ENCODE measurements around the gene TMEM91. TPM values are rescaled to one million over a fixed set of nuclear protein-coding genes. Genes with fewer than 3 reads are reported as not detected.

TMEM91 gene
- total and polyA plus RNA-seq, 2 of the 4 experiments (the other 2 are of a cell fraction), result 1.4 to 4.8 TPM

GRCh38 chr19:41334793-41335192 is 41.5 kb upstream of the TMEM91 start:
- DNase-seq, result no peak
- Histone ChIP-seq H3K9me3 (ENCODE audit: control insufficient read depth, insufficient read depth, low read length) (no peaks in the 10 kb centered on the region), H3K4me1 (ENCODE audit: control insufficient read depth, insufficient read depth, low read length) (no peaks in the 10 kb centered on the region), H4K20me1 (ENCODE audit: insufficient read depth, low read length) (peaks cover 17% of the 10 kb centered on the region), H2AFZ (replicated peaks; ENCODE audit: low read length, poor library complexity) (no peak overlapping the region), H3K4me3 (ENCODE audit: insufficient read depth, low read depth, low read length) (no peak overlapping the region), H3K18ac (ENCODE audit: low read depth, low read length) (no peak overlapping the region), H3K9me1 (ENCODE audit: insufficient read depth, low read length) (no peaks in the 10 kb centered on the region; the same call in 1 of the 2 replicates), H3K36me3 (ENCODE audit: control insufficient read depth, insufficient read depth, low read length) (peaks cover 54% of the 10 kb centered on the region), H2BK120ac (ENCODE audit: low read depth, low read length) (no peak overlapping the region), H4K5ac (ENCODE audit: low read depth, low read length) (no peak overlapping the region), H3K23ac (ENCODE audit: low read depth, low read length) (no peak overlapping the region), H4K91ac (ENCODE audit: insufficient read depth, low read depth, low read length) (no peak overlapping the region), H3K4ac (ENCODE audit: low read depth, low read length) (no peak overlapping the region), H3K27me3 (ENCODE audit: control insufficient read depth, insufficient read depth, low read length) (no peaks in the 10 kb centered on the region), H2BK20ac (ENCODE audit: low read depth, low read length) (no peak overlapping the region), H3K56ac (ENCODE audit: extremely low read depth, insufficient read depth, low read length) (no peak overlapping the region), H4K8ac (ENCODE audit: low read depth in 2 of 2, low read length in 2 of 2) (no peak overlapping the region), H2BK15ac (ENCODE audit: low read depth, low read length) (no peak overlapping the region), H3K27ac (ENCODE audit: insufficient read depth, low read length) (no peak overlapping the region), H2AK5ac (ENCODE audit: low read depth, low read length) (no peak overlapping the region), H3K79me1 (ENCODE audit: low read depth in 1 of 2, low read length in 2 of 2) (peaks cover 12 to 44% of the 10 kb centered on the region in 2 experiments), H3K4me2 (ENCODE audit: low read depth, low read length) (no peak overlapping the region), H3K14ac (replicated peaks; ENCODE audit: low read depth, low read length) (no peak overlapping the region), H3K9ac (ENCODE audit: low read depth, low read length) (no peak overlapping the region), H2AK9ac (replicated peaks; ENCODE audit: low read depth, low read length, poor library complexity) (no peak overlapping the region), H2BK5ac (ENCODE audit: low read depth, low read length, poor library complexity, severe bottlenecking) (no peak overlapping the region)
- ATAC-seq (ENCODE audit: low read depth), result no peak
- intact Hi-C loops (cut with micrococcal nuclease) (no loop called here), in situ Hi-C loops (cut with MboI; ENCODE audit: low sequenced_read_pairs) (no loop called here), dilution Hi-C loops (cut with HindIII; ENCODE audit: low sequenced_read_pairs, unreplicated experiment) (no loop called here)
- CTCF ChIA-PET, result no interaction called here
- no TSS peak for BruUV-seq (replicated peaks)
- no CpG with 5 or more reads among the region's 5 CpGs for whole genome bisulfite sequencing, 2 experiments (ENCODE audit: extremely low coverage in 2 of 2, insufficient read length in 1 of 2)
- no peak for TF ChIP-seq RCOR1 (IDR thresholded peaks at IDR 0.05; ENCODE audit: insufficient replicate concordance, low read length)
- no peak for TF ChIP-seq CTCF (conservative IDR thresholded peaks at IDR 0.05; ENCODE audit: low read depth, low read length)
- no peak for TF ChIP-seq MAFK (IDR thresholded peaks at IDR 0.05; ENCODE audit: low read depth, low read length)
- TF ChIP-seq RAD21 (IDR thresholded peaks at IDR 0.05; ENCODE audit: low read length), result no peak
- no peak for TF ChIP-seq CHD1 (IDR thresholded peaks at IDR 0.05; ENCODE audit: low read depth, low read length)
- TF ChIP-seq SMC3 (IDR thresholded peaks at IDR 0.05; ENCODE audit: low read depth, low read length), result no peak
- TF ChIP-seq USF2 (IDR thresholded peaks at IDR 0.05; ENCODE audit: low read depth, low read length), result no peak
- TF ChIP-seq ELK1 (IDR thresholded peaks at IDR 0.05; ENCODE audit: borderline replicate concordance, low read depth, low read length), result no peak
- POLR2A ChIA-PET (ENCODE audit: unreplicated experiment), result no interaction called here
